ENCODE results near the gene CA12.

The CA12 gene

DNA sequence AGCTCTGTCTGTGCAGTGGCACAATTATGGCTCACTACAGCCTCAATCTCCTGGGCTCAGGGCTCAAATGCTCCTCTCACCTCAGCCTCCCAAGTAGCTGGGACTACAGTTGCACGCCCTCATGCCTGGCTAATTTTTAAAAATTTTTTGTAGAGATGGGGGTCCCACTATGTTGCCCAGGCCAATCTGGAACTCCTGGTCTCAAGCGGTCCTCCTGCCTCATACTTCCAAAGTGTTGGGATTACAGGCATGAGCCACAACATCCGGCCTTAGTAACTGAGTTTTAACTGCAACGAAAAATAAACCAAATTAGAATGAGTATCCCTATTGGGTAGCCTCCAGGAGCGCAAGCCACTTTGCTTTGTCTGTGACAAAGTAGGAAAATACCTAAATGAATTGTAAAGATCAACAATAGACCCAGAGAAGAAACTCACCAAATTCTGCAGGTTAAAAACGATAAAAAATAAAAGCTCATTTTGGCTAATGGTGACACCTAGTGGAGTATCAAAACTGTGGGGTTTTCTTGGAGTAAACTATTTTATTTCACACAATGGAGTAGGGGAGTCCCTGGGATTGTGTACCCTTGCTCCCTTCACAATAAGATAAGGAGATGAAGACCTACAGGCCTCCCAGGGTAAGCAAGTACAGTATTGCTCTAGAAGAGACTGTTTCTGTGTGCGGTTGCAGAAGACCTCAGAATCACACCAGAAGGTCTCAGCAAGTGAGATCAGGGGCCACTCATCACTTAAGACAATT is 21.0 kb upstream of the CA12 start:
- DNase-seq (ENCODE audit: low read depth), result peak; percentile 56
- no peak overlapping the region for H3K4me3 ChIP-seq (ENCODE audit: control insufficient read depth, low read depth, low read length)
- TF ChIP-seq, protein P1, sequence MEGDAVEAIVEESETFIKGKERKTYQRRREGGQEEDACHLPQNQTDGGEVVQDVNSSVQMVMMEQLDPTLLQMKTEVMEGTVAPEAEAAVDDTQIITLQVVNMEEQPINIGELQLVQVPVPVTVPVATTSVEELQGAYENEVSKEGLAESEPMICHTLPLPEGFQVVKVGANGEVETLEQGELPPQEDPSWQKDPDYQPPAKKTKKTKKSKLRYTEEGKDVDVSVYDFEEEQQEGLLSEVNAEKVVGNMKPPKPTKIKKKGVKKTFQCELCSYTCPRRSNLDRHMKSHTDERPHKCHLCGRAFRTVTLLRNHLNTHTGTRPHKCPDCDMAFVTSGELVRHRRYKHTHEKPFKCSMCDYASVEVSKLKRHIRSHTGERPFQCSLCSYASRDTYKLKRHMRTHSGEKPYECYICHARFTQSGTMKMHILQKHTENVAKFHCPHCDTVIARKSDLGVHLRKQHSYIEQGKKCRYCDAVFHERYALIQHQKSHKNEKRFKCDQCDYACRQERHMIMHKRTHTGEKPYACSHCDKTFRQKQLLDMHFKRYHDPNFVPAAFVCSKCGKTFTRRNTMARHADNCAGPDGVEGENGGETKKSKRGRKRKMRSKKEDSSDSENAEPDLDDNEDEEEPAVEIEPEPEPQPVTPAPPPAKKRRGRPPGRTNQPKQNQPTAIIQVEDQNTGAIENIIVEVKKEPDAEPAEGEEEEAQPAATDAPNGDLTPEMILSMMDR (conservative IDR thresholded peaks at IDR 0.05; ENCODE audit: control insufficient read depth, insufficient read depth, low read depth, low read length), result peak; percentile 76

DNA sequence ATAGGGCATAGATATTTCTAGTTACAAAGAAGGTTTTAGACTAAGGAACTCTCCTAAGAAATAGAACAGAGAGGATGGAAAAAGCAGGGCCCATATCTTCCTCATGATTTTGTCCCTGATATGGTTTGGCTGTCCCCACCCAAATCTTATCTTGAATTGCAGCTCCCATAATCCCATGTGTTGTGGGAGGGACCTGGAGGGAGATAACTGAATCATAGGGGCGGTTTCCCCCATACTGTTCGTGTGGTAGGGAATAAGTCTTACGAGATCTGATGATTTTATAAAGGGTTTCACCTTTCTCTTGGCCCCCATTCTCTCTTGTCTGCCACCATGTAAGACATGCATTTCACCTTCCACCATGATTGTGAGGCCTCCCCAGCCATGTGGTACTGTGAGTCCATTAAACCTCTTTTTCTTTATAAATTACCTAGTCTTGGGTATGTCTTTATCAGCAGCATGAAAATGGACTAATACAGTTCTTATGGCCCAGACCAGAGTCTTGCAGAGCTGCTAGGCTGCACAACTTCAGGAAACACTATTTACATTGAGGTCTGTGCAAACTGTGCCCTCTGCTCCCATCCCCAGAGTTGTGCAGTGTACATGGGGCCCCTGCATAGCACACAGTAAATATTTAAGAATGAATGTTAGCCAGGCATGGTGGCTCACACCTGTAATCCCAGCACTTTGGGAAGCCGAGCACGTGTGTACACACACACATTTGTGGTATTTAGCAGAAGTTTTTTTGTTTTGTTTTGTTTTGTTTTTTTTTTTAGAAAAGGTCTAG is 20.3 kb upstream of the CA12 start:
- no peak for DNase-seq (ENCODE audit: low read depth)
- no peak overlapping the region for H3K4me3 ChIP-seq (ENCODE audit: control insufficient read depth, low read depth, low read length)
- TF ChIP-seq, protein P1 (conservative IDR thresholded peaks at IDR 0.05; ENCODE audit: control insufficient read depth, insufficient read depth, low read depth, low read length), result no peak

DNA sequence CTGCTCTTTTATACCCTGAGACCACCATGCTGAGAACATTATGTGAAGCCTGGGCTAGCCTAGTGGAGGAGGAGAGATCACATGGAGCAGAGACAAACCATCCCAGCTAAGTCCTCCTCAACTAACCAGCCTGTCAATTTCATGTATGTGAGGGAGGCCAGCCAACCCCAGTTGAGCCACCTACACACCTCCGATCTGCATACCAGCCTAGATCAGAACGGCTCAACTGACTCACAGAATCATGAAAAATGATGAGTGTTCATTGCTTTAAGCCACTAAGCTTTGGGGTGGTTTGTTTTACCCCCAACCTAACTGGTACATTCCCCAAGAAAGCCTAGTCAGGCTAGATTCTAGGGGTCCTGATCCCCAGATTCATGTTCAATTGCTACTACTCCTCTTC is 19.4 kb upstream of the CA12 start:
- TF ChIP-seq, protein P1 (conservative IDR thresholded peaks at IDR 0.05; ENCODE audit: control insufficient read depth, insufficient read depth, low read depth, low read length), result no peak
- H3K4me3 ChIP-seq (ENCODE audit: control insufficient read depth, low read depth, low read length), result no peak overlapping the region
- DNase-seq (ENCODE audit: low read depth), result no peak

DNA sequence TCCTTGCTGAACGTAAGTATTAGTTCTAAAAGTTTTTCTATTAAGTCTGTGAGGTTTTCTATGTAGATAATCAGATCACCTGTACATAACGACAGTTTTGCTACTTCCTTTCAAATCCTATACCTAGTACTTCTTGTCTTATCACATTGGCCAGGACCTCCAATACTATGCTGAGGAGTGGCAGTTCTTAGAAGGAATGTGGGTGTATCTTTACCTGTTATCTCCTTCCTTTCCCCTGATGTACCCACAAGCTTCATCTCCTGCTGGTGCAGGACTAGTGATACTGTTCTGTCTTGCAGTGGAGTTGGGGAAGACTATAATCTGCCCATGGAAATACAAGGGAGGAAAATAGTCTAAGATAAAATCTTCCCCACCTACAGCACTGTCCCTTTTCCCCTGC is 16.8 kb upstream of the CA12 start:
- no peak for DNase-seq (ENCODE audit: low read depth)
- no peak overlapping the region for H3K4me3 ChIP-seq (ENCODE audit: control insufficient read depth, low read depth, low read length)
- TF ChIP-seq, protein P1 (conservative IDR thresholded peaks at IDR 0.05; ENCODE audit: control insufficient read depth, insufficient read depth, low read depth, low read length), result no peak

DNA sequence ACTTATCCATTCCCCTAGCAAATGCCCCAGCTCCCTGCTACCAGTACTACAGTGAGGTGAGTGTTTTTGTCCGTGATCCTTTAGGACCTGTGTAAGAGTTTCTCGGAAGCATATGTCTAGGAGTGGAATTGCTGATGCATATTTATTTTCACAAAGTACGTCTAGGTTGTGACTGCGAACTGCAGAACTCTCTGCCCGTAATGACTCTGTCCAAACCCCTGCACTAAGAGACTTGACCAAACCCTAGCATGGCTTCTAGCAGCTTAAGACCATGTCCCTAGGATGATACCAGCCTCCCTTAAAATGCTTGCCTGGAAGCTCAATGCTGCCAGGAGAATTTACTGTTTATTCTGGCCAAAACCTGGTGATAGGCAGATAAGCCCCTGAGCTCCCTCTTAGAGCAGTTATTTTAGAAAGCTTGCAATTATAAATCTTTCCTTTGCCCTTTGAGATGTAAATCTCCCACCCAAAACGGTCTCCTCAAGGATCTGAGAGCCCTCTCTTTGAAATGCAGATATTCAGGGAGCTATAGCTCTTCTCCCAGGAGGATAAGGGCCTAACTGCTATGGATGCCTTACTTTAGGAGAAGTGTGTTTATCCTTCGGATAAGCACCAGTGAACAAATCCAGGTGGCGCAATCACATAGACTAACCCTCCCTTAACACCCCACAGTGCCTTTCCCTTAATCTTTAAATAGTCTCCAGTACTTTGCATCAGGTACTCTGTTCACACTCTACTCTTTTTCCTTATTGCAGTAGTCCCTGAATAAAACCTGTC is 14.7 kb upstream of the CA12 start:
- DNase-seq (ENCODE audit: low read depth), result no peak
- H3K4me3 ChIP-seq (ENCODE audit: control insufficient read depth, low read depth, low read length), result no peak overlapping the region
- TF ChIP-seq, protein P1 (conservative IDR thresholded peaks at IDR 0.05; ENCODE audit: control insufficient read depth, insufficient read depth, low read depth, low read length), result no peak

DNA sequence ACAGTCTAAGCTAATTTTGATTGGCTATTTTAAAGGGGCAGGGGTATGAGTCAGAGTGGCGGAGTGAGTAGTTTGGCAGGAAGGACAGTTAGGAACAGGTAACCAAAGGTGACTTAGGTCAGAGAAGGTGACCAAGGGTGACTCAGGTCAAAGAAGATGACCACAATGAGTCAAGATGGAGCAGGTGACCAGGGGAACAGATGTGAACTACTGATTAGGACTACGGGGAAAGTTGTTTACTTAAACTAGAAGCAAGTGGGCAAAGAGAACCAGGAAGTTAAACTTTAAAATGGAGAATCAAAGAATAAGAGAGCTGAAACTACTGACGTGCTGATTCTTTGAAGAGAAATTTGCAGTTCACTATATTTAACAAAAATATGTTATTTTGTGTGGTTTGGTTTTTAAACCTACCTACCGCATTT is 14.1 kb upstream of the CA12 start:
- DNase-seq (ENCODE audit: low read depth), result no peak
- TF ChIP-seq, protein P1 (conservative IDR thresholded peaks at IDR 0.05; ENCODE audit: control insufficient read depth, insufficient read depth, low read depth, low read length), result no peak
- H3K4me3 ChIP-seq (ENCODE audit: control insufficient read depth, low read depth, low read length), result no peak overlapping the region
